ENCODE results near the gene GEMIN4.
"Not testable (repeated sequence)": the region's sequence is repeated elsewhere in the genome, so short reads cannot be mapped to it uniquely, and the experiment has no call there.

GEMIN4 gene

GRCh38 chr17:778096-778495 is 26.0 kb upstream of the GEMIN4 start:
- DNase-seq (ENCODE audit: low read depth), result no peak

- no peak for DNase-seq (ENCODE audit: low read depth)
Observed at GRCh38 chr17:774313-774584, 22.2 kb upstream of the GEMIN4 start.

GRCh38 chr17:773467-774312 is 21.6 kb upstream of the GEMIN4 start:
- DNase-seq (ENCODE audit: low read depth), result no peak

- no peak for DNase-seq (ENCODE audit: low read depth)
Observed at GRCh38 chr17:773016-773415, 21.0 kb upstream of the GEMIN4 start.

GRCh38 chr17:767076-767475 is 15.0 kb upstream of the GEMIN4 start:
- no peak for DNase-seq (ENCODE audit: low read depth)

- no peak for DNase-seq (ENCODE audit: low read depth)
Observed at GRCh38 chr17:760371-760770, 8.3 kb upstream of the GEMIN4 start.

GRCh38 chr17:759964-760363 is 7.9 kb upstream of the GEMIN4 start:
- DNase-seq (ENCODE audit: low read depth), result no peak

- not testable (repeated sequence) for DNase-seq (ENCODE audit: low read depth)
Observed at GRCh38 chr17:756010-756567, 4.0 kb upstream of the GEMIN4 start.

- DNase-seq (ENCODE audit: low read depth), result not testable (repeated sequence)
Observed at GRCh38 chr17:755319-755961, 3.4 kb upstream of the GEMIN4 start.

GRCh38 chr17:753418-753817 is 1.4 kb upstream of the GEMIN4 start:
- no peak for DNase-seq (ENCODE audit: low read depth)

- DNase-seq (ENCODE audit: low read depth), result peak; percentile 32
Observed at GRCh38 chr17:752620-753219, 656 bp upstream of the GEMIN4 start.

GRCh38 chr17:751269-752001 is 629 bp downstream of the GEMIN4 start:
- DNase-seq (ENCODE audit: low read depth), result no peak

GRCh38 chr17:750431-751037 is 1.5 kb downstream of the GEMIN4 start:
- no peak for DNase-seq (ENCODE audit: low read depth)

GRCh38 chr17:749359-749758 is 2.7 kb downstream of the GEMIN4 start:
- DNase-seq (ENCODE audit: low read depth), result not testable (repeated sequence)

- DNase-seq (ENCODE audit: low read depth), result not testable (repeated sequence)
Observed at GRCh38 chr17:748604-749003, 3.5 kb downstream of the GEMIN4 start.

GRCh38 chr17:746783-747629 is 5.1 kb downstream of the GEMIN4 start:
- no peak for DNase-seq (ENCODE audit: low read depth)

- DNase-seq (ENCODE audit: low read depth), result no peak
Observed at GRCh38 chr17:746181-746580, 5.9 kb downstream of the GEMIN4 start.

- DNase-seq (ENCODE audit: low read depth), result no peak
Observed at GRCh38 chr17:745406-745805, 6.7 kb downstream of the GEMIN4 start.

- DNase-seq (ENCODE audit: low read depth), result no peak
Observed at GRCh38 chr17:744937-745336, 7.1 kb downstream of the GEMIN4 start.

- DNase-seq (ENCODE audit: low read depth), result no peak
Observed at GRCh38 chr17:743139-743538, 8.9 kb downstream of the GEMIN4 start.

Data from GM04504 (cell line).